ENCODE measurements around the gene TGM1.

Gene TGM1

DNA sequence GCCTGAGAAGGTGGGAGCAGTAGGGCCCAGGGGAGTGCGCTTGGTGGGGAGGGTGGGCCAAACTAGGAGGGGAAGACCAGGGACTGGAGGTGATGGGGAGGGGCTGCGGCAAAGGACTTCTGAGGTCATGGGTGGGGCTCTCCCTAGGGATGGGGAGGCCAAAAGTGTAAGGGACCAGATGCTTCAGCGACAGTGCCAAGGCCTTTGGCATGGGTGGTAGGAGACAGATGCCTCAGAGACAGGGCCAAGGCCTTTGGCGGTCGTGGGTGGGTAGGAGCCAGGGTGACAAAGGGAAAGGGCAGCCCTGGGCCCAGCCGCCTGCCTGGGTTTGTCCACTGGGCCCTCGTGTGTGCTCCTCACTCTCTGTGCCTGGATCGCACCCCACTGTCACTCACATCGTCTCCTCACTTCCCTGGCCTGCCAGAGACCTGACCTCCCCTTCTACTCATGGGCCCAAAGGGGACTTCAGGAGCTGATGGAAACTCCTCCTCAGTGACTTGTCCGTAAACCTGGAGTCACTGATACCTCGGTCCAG lies 21.6 kb upstream of the TGM1 start:
- DNase-seq (ENCODE audit: low spot score): no peak
- peak overlapping the region; percentile 71 for H3K27ac ChIP-seq
- ChIA-PET CTCF (interaction anchor here (0.6 to 1.4 kb wide), 2 partner anchors 40 to 42 kb away, joined by 3 read pairs; partner anchors contain the start of gene TINF2), POLR2A (ENCODE audit: low non-redundant PET) (interaction anchor here (1.0 to 1.2 kb wide), 2 partner anchors 11 to 14 kb away, joined by 3 read pairs; no protein-coding TSS in a partner anchor)
- TF ChIP-seq, protein P1, sequence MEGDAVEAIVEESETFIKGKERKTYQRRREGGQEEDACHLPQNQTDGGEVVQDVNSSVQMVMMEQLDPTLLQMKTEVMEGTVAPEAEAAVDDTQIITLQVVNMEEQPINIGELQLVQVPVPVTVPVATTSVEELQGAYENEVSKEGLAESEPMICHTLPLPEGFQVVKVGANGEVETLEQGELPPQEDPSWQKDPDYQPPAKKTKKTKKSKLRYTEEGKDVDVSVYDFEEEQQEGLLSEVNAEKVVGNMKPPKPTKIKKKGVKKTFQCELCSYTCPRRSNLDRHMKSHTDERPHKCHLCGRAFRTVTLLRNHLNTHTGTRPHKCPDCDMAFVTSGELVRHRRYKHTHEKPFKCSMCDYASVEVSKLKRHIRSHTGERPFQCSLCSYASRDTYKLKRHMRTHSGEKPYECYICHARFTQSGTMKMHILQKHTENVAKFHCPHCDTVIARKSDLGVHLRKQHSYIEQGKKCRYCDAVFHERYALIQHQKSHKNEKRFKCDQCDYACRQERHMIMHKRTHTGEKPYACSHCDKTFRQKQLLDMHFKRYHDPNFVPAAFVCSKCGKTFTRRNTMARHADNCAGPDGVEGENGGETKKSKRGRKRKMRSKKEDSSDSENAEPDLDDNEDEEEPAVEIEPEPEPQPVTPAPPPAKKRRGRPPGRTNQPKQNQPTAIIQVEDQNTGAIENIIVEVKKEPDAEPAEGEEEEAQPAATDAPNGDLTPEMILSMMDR (conservative IDR thresholded peaks at IDR 0.05; ENCODE audit: low read depth): no peak

GRCh38 chr14:24283796-24284460 lies 21.0 kb upstream of the TGM1 start:
- peak overlapping the region; percentile 71 for H3K27ac ChIP-seq
- ChIA-PET POLR2A (ENCODE audit: low non-redundant PET) (interaction anchor here (0.8 to 1.2 kb wide), 3 partner anchors 9 to 13 kb away, joined by 3 to 13 read pairs (median 3); no protein-coding TSS in a partner anchor), CTCF (interaction anchor here (1.4 kb wide), 2 partner anchors 9 to 42 kb away, joined by 3 to 4 read pairs; partner anchors contain the start of gene TINF2)
- TF ChIP-seq, protein P1 (conservative IDR thresholded peaks at IDR 0.05; ENCODE audit: low read depth): no peak
- DNase-seq (ENCODE audit: low spot score): no peak

DNA sequence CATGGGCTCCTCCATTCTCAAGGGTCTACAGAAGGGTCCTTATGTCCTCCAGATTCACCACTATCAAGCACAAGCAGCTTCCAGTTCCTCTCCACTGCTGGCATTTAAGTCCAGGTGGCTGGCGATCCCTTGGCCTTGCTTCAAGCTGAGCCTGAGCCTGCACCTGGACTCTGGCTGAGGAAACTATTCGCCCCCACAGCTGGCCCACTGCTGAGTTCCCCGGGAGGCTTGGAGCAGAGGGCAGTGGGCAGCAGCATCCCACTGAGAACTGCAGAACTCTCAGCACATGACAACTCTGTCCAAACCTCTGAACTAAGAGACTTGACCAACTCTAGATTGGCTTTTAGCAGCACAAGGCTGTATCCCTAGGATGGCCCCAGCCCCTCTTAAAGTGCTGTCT lies 19.8 kb upstream of the TGM1 start:
- ChIA-PET POLR2A (ENCODE audit: low non-redundant PET) (interaction anchor here (0.8 kb wide), 1 partner anchor 8 kb away, joined by 13 read pairs; no protein-coding TSS in a partner anchor), CTCF (interaction anchor here (1.4 kb wide), 1 partner anchor 10 kb away, joined by 4 read pairs; no protein-coding TSS in a partner anchor)
- H3K27ac ChIP-seq: peak overlapping the region; percentile 71
- DNase-seq (ENCODE audit: low spot score): no peak
- TF ChIP-seq, protein P1 (conservative IDR thresholded peaks at IDR 0.05; ENCODE audit: low read depth): no peak

DNA sequence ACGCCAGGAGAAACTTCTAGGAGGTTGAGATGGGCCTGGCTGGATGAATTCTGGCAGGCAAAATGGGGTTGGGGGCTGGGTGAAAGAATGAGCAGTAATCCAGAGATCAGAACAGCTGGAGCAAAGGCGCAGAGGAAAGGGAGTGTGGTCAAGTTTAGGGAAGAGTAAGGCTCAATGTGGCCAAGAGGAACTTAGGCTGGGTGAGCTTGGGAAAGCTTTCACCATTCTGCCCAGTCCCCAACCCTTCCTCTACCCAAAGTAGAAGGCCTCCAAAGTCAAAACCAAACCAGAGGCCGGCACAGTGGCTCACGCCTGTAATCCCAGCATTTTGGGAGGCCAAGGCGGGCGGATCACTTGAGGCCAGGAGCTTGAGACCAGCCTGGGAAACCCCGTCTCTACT lies 18.7 kb upstream of the TGM1 start:
- ChIA-PET POLR2A (ENCODE audit: low non-redundant PET) (no interaction called here), CTCF (interaction anchor here (0.6 to 1.2 kb wide), 2 partner anchors 10 to 12 kb away, joined by 3 read pairs; no protein-coding TSS in a partner anchor)
- DNase-seq (ENCODE audit: low spot score): no peak
- TF ChIP-seq, protein P1 (conservative IDR thresholded peaks at IDR 0.05; ENCODE audit: low read depth): no peak
- peak overlapping the region; percentile 58 for H3K27ac ChIP-seq

- CTCF ChIA-PET: interaction anchor here (0.6 to 1.2 kb wide), 4 partner anchors 12 to 38 kb away, joined by 3 read pairs; no protein-coding TSS in a partner anchor
- peak overlapping the region; percentile 58 for H3K27ac ChIP-seq
- TF ChIP-seq, protein P1 (conservative IDR thresholded peaks at IDR 0.05; ENCODE audit: low read depth): no peak
- POLR2A ChIA-PET (ENCODE audit: low non-redundant PET): no interaction called here
- no peak for DNase-seq (ENCODE audit: low spot score)
Measured at GRCh38 chr14:24280797-24281460, 18.0 kb upstream of the TGM1 start.

Data from RWPE1 (cell line).